Measurements from ENCODE around the gene MYH13. TPM values are rescaled to one million over a fixed set of nuclear protein-coding genes. Genes with fewer than 3 reads are reported as not detected.

The MYH13 gene
- polyA plus RNA-seq, 4 donors = 0.06 to 0.27 (median 0.12) TPM

DNA sequence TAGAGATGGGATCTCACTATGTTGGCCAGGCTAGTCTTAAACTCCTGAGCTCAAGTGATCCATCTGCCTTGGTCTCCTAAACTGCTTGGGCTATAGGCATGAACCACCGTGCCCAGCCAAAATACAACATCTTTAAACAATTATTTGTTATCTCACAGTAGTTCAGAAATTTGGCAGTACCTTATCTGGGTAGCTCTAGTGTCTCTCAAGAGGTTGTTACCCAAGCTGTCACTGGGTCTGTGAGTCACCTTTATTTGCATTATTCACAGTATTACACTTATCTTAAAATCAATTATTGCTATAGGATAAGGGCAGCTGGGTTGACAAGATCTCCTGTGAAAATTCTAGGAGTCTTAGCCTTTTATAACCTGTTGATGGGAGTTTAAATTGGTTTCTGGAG lies 110.4 kb downstream of the MYH13 start:
- DNase-seq (ENCODE audit: low read depth in 4 of 4, low spot score in 3 of 4) = no peak

DNA sequence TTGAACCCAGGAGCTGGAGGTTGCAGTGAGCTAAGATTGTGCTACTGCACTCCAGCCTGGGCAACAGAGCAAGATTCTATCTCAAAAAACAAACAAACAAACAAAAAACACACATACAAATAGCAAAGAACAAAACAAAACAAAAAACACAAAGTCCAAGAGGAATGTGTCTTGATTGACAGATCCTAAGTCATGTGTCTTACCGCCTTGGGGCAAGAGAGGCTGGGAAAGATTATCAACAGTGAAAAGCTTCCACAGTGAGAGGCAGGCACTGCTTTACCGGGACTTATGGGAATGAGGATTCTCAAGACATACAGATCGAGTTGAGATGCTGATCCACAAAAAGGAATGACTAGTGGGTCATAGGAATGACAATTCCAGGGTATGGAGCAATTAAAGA lies 111.7 kb downstream of the MYH13 start:
- DNase-seq (ENCODE audit: low read depth in 4 of 4, low spot score in 3 of 4) = no peak

DNA sequence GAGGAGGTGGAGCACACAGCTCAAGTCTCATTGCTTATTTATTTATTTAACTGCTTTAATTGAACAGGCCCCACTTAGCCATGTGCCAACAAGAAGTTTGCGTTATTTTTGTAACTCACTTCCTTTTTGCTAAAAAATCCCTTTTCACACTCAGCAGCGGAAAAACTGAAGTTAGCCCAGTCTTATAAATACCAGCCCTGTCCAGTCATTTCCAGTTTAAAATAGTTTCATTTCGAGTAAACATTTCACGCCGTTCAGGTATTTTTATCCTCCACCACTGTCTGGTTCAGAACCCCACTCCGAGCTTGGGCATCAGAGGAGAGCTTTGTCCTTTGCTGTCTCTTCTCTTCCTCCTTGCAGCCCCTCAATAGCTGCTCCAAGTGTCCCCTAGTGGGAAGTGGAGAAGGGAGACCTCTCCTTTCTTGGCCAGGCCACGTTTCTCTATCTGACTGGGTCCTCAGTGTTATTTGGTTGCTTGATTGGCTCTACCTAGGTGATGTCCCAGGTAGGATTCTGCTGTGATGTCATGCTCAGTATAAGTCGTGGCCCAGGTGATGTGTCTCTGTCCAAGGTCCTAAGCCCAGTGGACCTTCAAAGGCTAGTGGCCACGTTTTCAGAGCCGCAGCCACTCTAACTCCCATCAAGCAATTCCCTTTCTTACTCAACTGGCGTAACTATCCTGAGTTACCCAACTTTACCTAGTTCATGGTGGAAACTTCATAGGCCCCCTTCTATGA lies 121.4 kb downstream of the MYH13 start:
- no peak for DNase-seq (ENCODE audit: low read depth in 4 of 4, low spot score in 3 of 4)

Other genes starting within 250 kb of the MYH13 start
- 10 to 100 TPM; 14.1 to 55.7 (median 22.5) TPM for gene GAS7, start 174.4 kb downstream of the MYH13 start, polyA plus RNA-seq (ENCODE audit: insufficient read length in 4 of 4)
- gene MYH8, start 48.9 kb upstream of the MYH13 start, polyA plus RNA-seq (ENCODE audit: insufficient read length in 4 of 4) = under 1 TPM; 0.31 to 0.79 (median 0.63) TPM
- under 1 TPM in 3 of 4 donors, not detected in 1; 0.05 to 0.19 (median 0.19) TPM for gene MYH4, start 96.6 kb upstream of the MYH13 start, polyA plus RNA-seq (ENCODE audit: insufficient read length in 4 of 4)
- under 1 TPM in 2 of 4 donors, not detected in 2; 0.04 TPM for gene MYH1, start 145.5 kb upstream of the MYH13 start, polyA plus RNA-seq (ENCODE audit: insufficient read length in 4 of 4)
- gene MYH2, start 176.7 kb upstream of the MYH13 start, polyA plus RNA-seq (ENCODE audit: insufficient read length in 4 of 4) = under 1 TPM in 2 of 4 donors, not detected in 2; 0.06 to 0.15 TPM

Measured in left renal pelvis (tissue), 4 donors.